Thyroid gland (tissue), 4 donors: ENCODE measurements around the gene BICD2. TPM values are rescaled to one million over a fixed set of nuclear protein-coding genes. Genes with fewer than 3 reads are reported as not detected.

Experiments
- DNase-seq, 2 donors: peaks; one replicate each; pipeline ENCODE4 v3.0.0-alpha.2; 2019
- H3K27ac ChIP-seq, 3 donors: fragments of 200-600 bp; sonication (generic); 1 replicate in 2 of 3; 2 replicates in 1 of 3; pipeline ENCODE4 v1.5.1; 2016 to 2019; ENCODE audit warnings: mild to moderate bottlenecking in 1 of 3, moderate library complexity in 1 of 3
- H3K27me3 ChIP-seq: fragments of 200-600 bp; sonication (generic); one replicate; pipeline ENCODE4 v1.5.1; 2019
- H3K36me3 ChIP-seq, 2 donors: fragments of 200-600 bp; sonication (generic); one replicate each; pipeline ENCODE4 v1.5.1; 2016 to 2019
- H3K4me1 ChIP-seq, 2 donors: fragments of 200-600 bp; sonication (generic); one replicate each; pipeline ENCODE4 v1.5.1; 2017 to 2019
- H3K4me3 ChIP-seq, 3 donors: fragments of 200-600 bp; sonication (generic); replicated peaks in 1 of 3; 1 replicate in 2 of 3; 2 replicates in 1 of 3; pipeline ENCODE4 v1.5.1; 2016; ENCODE audit warnings: mild to moderate bottlenecking in 1 of 3
- H3K9me3 ChIP-seq: fragments of 200-600 bp; sonication (generic); one replicate; pipeline ENCODE4 v1.5.1; 2017
- CTCF ChIP-seq, 6 experiments: fragments of 200-600 bp in 3 of 6; fragments of 450-650 bp in 3 of 6; sonication (generic) in 3 of 6; IDR thresholded peaks; one replicate each; pipeline ENCODE4 v1.5.1; 2016 to 2019; ENCODE audit warnings: antibody characterized with exemption in 6 of 6, mild to moderate bottlenecking in 2 of 6, inconsistent platforms in 1 of 6, moderate library complexity in 1 of 6
- POLR2A ChIP-seq, 2 donors: fragments of 450-650 bp; IDR thresholded peaks; one replicate each; pipeline ENCODE4 v1.6.1; 2017; ENCODE audit warnings: antibody characterized with exemption in 2 of 2, mild to moderate bottlenecking in 2 of 2, moderate library complexity in 1 of 2
- WGBS, 2 donors: methylation state at CpG; one replicate each; pipeline ENCODE4 v1.1.5; 2017; 5-methylcytosine and 5-hydroxymethylcytosine counted together
- intact Hi-C: fragments of 100-400 bp; cut with DNase I; formaldehyde crosslinking; loops from one replicate; pipeline ENCODE4 v1.15.1; 2023
- total RNA-seq, 4 donors: library from RNA; depleted of rRNA; stranded (reverse); fragments of >200 nt; gene quantifications; one replicate each; pipeline ENCODE4 v1.2.3, GENCODE V29; 2016

BICD2 gene
- total RNA-seq, 4 donors from 2014 or later: 26.1 to 33.3 (median 28.2) TPM

GRCh38 chr9:92747459-92748232 is 17.0 kb downstream of the BICD2 start:
- no peaks in the 10 kb centered on the region for H3K27me3 ChIP-seq
- no peaks in the 10 kb centered on the region for H3K36me3 ChIP-seq
- WGBS, 2 donors: 79 to 82% methylated on average over 9 of the region's 9 CpGs
- H3K4me3 ChIP-seq: no peak overlapping the region
- DNase-seq: no peak
- TF ChIP-seq POLR2A (IDR thresholded peaks at IDR 0.05) (no peak), CTCF (IDR thresholded peaks at IDR 0.05) (no peak)
- no peaks in the 10 kb centered on the region for H3K9me3 ChIP-seq
- H3K4me1 ChIP-seq: peaks cover 22 to 34% of the 10 kb centered on the region in 2 donors
- intact Hi-C loops: no loop called here
- H3K27ac ChIP-seq: no peak overlapping the region

GRCh38 chr9:92746567-92747458 is 17.8 kb downstream of the BICD2 start:
- no peak for TF ChIP-seq CTCF (IDR thresholded peaks at IDR 0.05)
- TF ChIP-seq POLR2A (IDR thresholded peaks at IDR 0.05): no peak
- 79 to 83% methylated on average over 10 to 12 of the region's 14 CpGs for WGBS, 2 donors

GRCh38 chr9:92745881-92746280 is 18.8 kb downstream of the BICD2 start:
- H3K4me3 ChIP-seq: no peak overlapping the region
- H3K27ac ChIP-seq: no peak overlapping the region
- H3K36me3 ChIP-seq: no peaks in the 10 kb centered on the region
- no peaks in the 10 kb centered on the region for H3K27me3 ChIP-seq
- TF ChIP-seq POLR2A (IDR thresholded peaks at IDR 0.05): no peak
- TF ChIP-seq CTCF (IDR thresholded peaks at IDR 0.05): no peak
- intact Hi-C loops: no loop called here
- no peak for DNase-seq
- WGBS, 2 donors: 87 to 95% methylated on average over 6 of the region's 6 CpGs
- H3K9me3 ChIP-seq: no peaks in the 10 kb centered on the region
- peaks cover 13 to 32% of the 10 kb centered on the region in 2 donors for H3K4me1 ChIP-seq

More at GRCh38 chr9:92746567-92747458, 17.8 kb downstream of the BICD2 start:
- H3K27ac ChIP-seq: no peak overlapping the region
- no peaks in the 10 kb centered on the region for H3K27me3 ChIP-seq
- peaks cover 14 to 29% of the 10 kb centered on the region in 2 donors for H3K4me1 ChIP-seq
- intact Hi-C loops: no loop called here
- H3K4me3 ChIP-seq: no peak overlapping the region
- DNase-seq: no peak
- H3K9me3 ChIP-seq: no peaks in the 10 kb centered on the region
- H3K36me3 ChIP-seq: no peaks in the 10 kb centered on the region

- 87 to 94% methylated on average over 3 to 4 of the region's 4 CpGs for WGBS, 2 donors
- Histone ChIP-seq H3K36me3 (no peaks in the 10 kb centered on the region), H3K4me3 (no peak overlapping the region), H3K9me3 (no peaks in the 10 kb centered on the region), H3K4me1 (peaks cover 13 to 38% of the 10 kb centered on the region in 2 donors), H3K27me3 (no peaks in the 10 kb centered on the region), H3K27ac (no peak overlapping the region)
- no peak for DNase-seq
- no peak for TF ChIP-seq CTCF (IDR thresholded peaks at IDR 0.05)
- no peak for TF ChIP-seq POLR2A (IDR thresholded peaks at IDR 0.05)
- intact Hi-C loops: no loop called here
These were observed 19.3 kb downstream of the BICD2 start for GRCh38 chr9:92745331-92745730.
